GM12801 (cell line): ENCODE data around the gene NUDCD3.

Experiments used
- TF ChIP-seq, protein P1 (sequence below): IDR thresholded peaks from one replicate; pipeline ENCODE4 v1.5.1; 2011; ENCODE audit warnings: control low read depth; ENCODE audit not compliant: insufficient read length; ENCODE audit errors: extremely low read depth

NUDCD3 gene

DNA sequence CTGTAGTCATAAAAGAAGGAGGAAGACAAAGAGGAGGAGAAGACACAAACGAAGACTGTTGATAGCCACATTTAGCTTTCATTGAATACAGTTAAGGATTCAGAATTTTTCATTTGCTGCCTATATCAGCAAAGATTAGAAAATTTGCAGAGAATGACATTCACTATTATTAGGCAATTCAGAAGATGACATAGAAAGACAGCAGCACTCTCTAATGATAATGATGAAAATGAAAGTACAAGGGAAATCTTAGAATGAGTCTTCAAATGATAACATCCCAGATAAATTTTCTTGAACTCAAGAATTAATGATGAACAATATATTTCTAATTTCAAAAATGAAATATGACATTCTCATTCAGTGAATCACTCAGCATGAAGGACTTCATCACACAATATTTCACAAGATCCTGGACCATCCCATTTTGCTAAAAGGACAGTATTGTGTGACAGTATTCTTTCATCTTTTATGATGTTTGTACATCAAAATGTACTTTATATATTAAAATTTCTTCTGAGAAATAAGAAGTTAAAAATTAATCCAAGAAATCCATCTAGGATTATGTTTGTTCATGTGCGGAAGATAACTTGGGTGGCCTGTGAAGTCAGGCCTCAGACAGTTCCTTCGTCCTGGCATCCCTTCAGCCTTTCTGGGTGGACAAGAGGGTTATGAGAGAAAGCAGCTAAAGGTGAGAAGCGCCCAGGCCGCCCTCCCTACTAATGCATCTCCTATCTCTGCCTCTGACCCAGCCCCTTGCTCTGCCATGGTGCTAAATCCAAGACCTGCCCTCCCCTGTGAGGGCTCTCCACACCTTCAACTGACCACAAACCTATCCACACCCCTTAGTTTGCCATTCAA lies 117.7 kb downstream of the NUDCD3 start:
- TF ChIP-seq, protein P1, sequence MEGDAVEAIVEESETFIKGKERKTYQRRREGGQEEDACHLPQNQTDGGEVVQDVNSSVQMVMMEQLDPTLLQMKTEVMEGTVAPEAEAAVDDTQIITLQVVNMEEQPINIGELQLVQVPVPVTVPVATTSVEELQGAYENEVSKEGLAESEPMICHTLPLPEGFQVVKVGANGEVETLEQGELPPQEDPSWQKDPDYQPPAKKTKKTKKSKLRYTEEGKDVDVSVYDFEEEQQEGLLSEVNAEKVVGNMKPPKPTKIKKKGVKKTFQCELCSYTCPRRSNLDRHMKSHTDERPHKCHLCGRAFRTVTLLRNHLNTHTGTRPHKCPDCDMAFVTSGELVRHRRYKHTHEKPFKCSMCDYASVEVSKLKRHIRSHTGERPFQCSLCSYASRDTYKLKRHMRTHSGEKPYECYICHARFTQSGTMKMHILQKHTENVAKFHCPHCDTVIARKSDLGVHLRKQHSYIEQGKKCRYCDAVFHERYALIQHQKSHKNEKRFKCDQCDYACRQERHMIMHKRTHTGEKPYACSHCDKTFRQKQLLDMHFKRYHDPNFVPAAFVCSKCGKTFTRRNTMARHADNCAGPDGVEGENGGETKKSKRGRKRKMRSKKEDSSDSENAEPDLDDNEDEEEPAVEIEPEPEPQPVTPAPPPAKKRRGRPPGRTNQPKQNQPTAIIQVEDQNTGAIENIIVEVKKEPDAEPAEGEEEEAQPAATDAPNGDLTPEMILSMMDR: no peak

DNA sequence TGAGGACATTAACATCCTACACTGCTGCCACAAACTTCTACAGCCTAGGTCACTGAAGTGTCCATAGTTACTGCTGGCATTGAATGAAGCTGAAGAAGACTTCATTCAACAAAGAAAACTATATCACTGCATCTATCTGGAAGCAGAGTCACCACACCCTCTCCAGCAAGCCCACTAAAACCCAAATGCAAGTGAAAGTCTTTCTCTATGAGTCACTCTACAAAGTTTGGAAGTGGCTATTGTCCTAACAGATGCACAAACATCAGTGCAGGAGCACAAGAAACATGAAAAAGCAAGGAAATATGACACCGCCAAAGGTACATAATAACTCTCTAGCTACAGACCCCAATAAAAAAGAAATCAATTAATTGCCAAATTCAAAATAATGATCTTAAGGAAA lies 121.6 kb downstream of the NUDCD3 start:
- TF ChIP-seq, protein P1: no peak

DNA sequence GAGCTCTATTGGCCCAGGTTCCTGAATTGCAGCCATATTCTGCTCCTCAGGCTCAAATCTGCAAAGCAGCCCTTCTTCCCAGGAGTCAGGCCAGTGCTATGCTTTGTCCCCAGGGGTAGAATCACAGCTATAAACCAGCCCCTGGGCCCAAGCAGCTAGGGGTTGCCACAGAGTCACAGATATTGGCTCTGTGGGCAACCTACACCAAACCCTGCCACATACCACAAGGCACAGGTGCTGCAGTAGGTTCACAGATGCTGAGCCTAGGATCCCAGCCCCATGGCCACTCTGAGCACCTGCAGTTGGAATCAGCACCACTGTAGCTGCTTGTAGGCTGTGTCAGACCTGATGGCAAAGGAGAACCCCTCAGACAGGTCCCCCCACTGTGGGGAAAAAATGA lies 122.0 kb downstream of the NUDCD3 start:
- TF ChIP-seq, protein P1: no peak

DNA sequence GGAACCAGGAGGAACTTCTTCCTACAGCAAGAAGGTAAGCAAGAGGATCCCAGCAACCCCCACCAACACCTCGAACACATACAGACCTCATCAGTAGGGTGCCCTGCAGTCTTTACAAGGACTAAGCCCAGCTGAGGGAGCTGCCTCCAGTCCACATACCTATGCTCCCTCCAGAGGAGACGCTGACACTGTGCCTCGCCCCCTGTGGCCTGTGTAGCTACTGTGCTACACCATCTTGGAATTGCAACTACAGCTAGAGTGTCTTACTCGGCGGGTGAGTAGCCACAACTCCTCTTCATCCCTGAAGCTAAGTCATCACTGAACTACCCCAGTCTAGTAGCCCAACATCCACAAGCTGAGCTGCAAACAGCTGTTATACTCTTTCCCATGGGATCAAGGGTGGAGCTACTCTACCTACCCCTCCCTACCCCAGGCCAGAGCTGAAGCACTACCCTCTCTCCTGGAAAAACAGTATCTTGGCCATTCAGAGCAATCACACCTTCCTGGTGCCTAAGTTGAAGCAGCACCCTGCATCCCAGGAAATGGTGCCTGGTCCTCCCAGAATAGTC lies 122.9 kb downstream of the NUDCD3 start:
- TF ChIP-seq, protein P1: no peak

DNA sequence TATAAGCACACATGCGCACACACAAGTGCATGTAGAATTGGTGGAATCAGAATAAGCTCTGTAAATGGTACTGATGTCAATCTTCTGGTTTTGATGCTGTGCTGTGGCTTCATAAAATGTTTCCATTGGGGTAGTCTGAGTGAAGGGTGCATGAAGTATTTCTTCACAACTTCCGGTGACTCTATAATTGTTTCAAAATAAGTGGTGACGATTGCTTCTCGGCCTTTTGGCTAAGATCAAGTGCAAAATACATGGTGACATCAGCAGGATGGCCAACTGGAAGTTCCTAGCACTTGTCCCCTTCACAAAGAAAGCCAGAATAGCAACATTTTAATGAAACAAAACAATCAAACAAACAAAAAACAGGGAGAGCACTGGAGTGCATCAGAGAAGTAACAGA lies 123.5 kb downstream of the NUDCD3 start:
- TF ChIP-seq, protein P1: no peak

DNA sequence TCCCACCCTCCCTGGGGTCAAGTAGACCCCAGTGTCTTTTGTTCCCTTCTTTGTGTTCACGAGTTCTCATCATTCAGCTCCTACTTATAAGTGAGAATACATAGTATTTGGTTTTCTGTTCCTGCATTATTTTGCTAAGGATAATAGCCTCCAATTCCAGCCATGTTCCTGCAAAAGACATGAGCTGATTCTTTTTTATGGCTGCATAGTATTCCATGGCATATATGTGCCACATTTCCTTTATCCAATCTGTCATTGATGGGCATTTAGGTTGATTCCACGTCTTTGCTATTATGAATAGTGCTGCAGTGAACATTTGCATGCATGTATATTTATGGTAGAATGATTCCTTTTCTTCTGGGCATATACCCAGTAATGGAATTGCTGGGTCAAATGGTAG lies 136.8 kb downstream of the NUDCD3 start:
- TF ChIP-seq, protein P1: no peak

DNA sequence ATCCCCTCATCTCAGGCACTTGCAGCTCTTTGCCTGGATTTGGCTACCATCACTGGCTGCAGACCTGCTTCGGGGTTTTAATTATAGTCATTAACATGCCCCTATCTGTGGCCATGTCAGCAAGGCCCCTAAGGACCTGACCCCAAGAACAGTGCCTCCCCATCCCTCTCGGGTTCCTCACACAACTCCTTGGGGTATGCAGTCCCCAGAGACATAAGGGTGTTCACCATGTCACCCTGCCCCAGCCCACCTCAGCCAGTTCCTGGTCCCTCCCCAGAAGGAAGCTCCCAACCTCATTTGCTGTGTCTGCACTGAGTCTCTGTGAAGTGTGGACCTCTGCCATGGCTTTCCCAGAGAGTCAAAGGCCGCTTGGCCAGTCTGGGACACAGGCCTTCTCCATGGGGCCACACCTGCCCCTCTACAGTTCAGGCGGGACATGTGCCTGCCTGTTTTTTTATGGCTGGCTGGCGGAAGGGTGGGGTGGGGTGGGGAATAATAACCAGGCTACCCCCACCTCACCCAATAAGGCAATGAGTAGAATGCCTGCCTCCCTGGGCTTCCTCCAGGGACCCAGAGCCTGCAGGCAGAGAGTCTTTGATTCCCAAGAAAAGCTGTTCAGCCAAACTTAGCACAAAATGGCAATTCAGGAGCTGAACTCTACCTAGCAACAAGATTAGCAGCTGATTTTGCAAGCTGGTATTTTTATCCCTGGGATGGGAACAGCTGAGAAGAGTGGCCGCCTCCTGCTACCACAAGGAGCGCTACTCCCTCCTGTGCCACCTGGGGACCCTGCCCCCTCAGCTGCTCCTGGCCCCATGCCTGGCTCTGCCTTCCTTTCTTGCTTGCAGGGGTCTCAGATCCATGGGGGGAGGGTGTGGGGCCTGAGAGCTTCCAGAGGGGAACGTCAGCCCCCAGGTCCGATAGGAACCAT lies 141.3 kb downstream of the NUDCD3 start:
- TF ChIP-seq, protein P1: no peak
